Measurements from ENCODE around the gene FCAMR.

- TF ChIP-seq EZH2phosphoT487 (IDR thresholded peaks at IDR 0.05; ENCODE audit: insufficient read depth, low read depth), result no peak
- no peak for TF ChIP-seq EZH2 (IDR thresholded peaks at IDR 0.05; ENCODE audit: insufficient read depth, poor library complexity, severe bottlenecking)
These were observed 47.0 kb downstream of the FCAMR start for GRCh38 chr1:206923009-206923960.

All from GM23248 (cell line).